BLaER1 (cell line): ENCODE data around the gene WDR44.

Experiments used
- H3K27ac ChIP-seq: shearing (Covaris generic); formaldehyde crosslinking; 2 replicates; pipeline ENCODE4 v1.8.1; 2022
- H3K27me3 ChIP-seq: shearing (Covaris generic); formaldehyde crosslinking; 2 replicates; pipeline ENCODE4 v1.8.1; 2022
- H3K36me3 ChIP-seq: shearing (Covaris generic); formaldehyde crosslinking; 2 replicates; pipeline ENCODE4 v1.8.1; 2022
- H3K4me1 ChIP-seq: shearing (Covaris generic); formaldehyde crosslinking; 2 replicates; pipeline ENCODE4 v1.8.1; 2022
- H3K4me2 ChIP-seq: shearing (Covaris generic); formaldehyde crosslinking; 2 replicates; pipeline ENCODE4 v1.8.1; 2022
- H3K4me3 ChIP-seq: shearing (Covaris generic); formaldehyde crosslinking; 2 replicates; pipeline ENCODE4 v1.8.1; 2022
- H3K9ac ChIP-seq: shearing (Covaris generic); formaldehyde crosslinking; 2 replicates; pipeline ENCODE4 v1.8.1; 2022
- H3K9me3 ChIP-seq: shearing (Covaris generic); formaldehyde crosslinking; 2 replicates; pipeline ENCODE4 v1.8.1; 2022
- H4K20me1 ChIP-seq: shearing (Covaris generic); formaldehyde crosslinking; 2 replicates; pipeline ENCODE4 v1.8.1; 2022
- Cebpa-rat ChIP-seq: shearing (Covaris generic); IDR thresholded peaks from 2 replicates; pipeline ENCODE4 v1.8.1; 2022

The WDR44 gene

DNA sequence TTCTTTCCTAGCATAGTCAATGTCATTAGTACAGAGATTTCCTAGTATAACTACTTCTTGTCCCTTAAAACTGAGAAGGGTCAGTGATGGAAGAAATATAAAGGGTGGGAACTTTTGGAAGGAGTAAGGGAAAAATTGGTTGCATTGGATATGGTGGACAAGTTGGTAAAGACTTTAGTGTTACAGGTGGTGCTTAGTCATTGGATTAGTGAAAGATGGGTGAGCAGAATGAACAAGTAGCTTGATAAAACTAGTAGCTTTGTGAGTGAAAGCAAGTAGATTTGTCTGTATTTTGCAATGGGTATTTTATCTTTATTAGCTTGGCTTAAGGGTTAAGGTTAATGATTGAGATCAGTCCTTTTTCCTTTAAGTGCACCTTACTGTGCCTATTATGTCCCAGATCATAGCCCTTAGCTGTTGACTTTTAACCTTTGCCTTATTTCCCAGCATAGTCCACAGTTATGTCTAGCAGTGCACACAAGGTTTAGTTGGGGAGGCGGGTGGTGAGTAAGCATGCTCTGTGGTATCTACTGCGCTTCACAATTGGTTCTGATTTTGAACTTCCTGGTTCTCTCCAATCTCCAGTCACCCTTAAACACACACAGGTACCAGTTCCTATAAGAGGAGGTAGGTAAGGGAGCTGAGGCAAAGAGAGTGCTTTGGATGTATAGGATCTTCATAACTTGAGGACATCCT is 9.5 kb downstream of the WDR44 start:
- no peaks in the 10 kb centered on the region for H3K9me3 ChIP-seq
- H3K4me1 ChIP-seq, result peaks cover 25% of the 10 kb centered on the region
- no peak overlapping the region for H3K4me2 ChIP-seq
- H3K9ac ChIP-seq, result no peak overlapping the region
- no peak overlapping the region for H3K27ac ChIP-seq
- H3K36me3 ChIP-seq, result no peaks in the 10 kb centered on the region
- no peaks in the 10 kb centered on the region for H4K20me1 ChIP-seq
- no peaks in the 10 kb centered on the region for H3K27me3 ChIP-seq
- H3K4me3 ChIP-seq, result no peak overlapping the region
- no peak for TF ChIP-seq Cebpa-rat

DNA sequence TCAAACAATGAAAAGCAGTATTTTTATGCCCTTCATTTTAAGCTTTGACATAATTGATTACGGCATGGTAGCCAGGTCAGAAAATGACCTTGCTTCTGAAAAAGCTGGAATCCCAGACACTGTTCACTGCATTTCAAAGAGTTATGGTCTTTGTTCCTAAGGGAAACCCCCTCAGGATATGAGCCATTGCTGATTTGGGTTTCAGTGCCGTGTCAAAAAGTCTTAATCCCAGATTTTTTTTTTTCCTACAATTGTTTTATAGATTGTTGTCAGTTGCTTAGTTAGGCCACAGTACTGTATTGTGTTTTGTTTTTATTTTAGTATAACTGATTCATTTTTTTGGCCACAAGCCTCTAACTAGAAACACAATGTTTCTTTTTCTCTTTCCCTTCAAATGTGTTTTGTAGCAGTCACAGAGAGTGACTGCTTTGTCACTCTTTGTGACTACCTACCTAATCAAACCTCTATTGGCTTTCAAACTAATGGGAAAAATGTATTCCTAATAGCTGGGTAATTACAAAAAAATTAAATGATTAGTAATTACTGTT is 10.3 kb downstream of the WDR44 start:
- no peak overlapping the region for H3K4me2 ChIP-seq
- TF ChIP-seq Cebpa-rat, result no peak
- H3K27me3 ChIP-seq, result no peaks in the 10 kb centered on the region
- H3K9me3 ChIP-seq, result no peaks in the 10 kb centered on the region
- H3K4me3 ChIP-seq, result no peak overlapping the region
- H3K27ac ChIP-seq, result no peak overlapping the region
- H4K20me1 ChIP-seq, result no peaks in the 10 kb centered on the region
- no peak overlapping the region for H3K9ac ChIP-seq
- peaks cover 23% of the 10 kb centered on the region for H3K4me1 ChIP-seq
- no peaks in the 10 kb centered on the region for H3K36me3 ChIP-seq

DNA sequence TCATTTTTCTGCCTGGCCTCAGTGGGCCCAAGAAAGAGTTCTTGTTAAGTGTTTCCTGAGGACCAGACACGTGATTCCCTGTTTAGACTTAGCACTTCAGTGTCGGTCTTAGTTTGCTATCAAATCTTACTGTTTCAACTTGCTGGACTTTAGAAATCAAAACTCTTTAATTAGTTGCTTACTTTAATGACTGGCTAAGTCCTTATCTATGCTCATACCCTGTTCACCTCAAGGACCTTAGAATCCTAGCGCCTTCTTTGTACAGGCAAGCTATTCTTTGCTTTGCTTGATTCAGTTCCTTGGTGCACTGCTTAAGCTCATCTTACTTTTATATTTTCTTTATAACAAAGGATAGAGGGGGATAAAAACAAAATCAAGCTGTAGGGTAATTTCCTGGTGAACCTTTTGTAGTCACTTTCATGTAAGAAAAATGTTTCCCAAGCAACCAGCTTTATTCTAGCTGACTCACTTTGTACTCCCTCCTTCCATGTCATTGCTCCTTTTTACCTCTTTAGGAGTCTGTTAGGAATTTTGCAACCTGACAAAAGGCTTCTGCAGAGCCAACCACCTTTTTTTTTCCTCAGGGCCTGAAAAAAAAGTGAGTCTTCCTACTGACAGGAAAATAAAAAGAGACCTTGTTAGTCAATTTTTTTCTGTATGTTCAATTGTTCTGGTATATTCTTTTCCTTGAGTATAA is 14.7 kb downstream of the WDR44 start:
- Histone ChIP-seq H3K4me1 (0 out of 2 replicates have a peak, but pooled peaks cover 7% of the 10 kb centered on the region), H3K4me2 (0 out of 2 replicates have a peak overlapping the region, but pooled peaks have one; percentile 6), H3K27ac (no peak overlapping the region), H3K9me3 (no peaks in the 10 kb centered on the region), H3K36me3 (no peaks in the 10 kb centered on the region), H3K4me3 (no peak overlapping the region), H4K20me1 (no peaks in the 10 kb centered on the region), H3K27me3 (no peaks in the 10 kb centered on the region), H3K9ac (no peak overlapping the region)
- no peak for TF ChIP-seq Cebpa-rat

DNA sequence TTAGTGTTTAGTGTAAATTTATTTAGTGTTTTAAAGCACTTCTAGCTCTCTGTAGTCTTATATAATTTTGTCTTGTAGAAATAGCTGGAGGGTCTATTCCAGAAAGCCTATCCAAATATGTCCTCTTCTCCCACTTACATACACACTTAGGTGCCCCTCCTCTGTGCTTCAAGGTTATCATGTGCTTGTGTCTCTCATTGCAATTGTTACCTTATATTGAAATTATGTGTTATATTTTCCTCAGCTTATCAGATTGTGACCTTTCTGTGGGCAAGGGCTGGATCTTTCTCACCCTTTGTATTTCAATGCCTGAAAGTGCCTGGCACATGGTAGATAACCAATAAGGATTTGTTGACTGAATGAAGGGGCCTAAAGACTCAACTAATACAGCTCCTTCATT is 18.4 kb downstream of the WDR44 start:
- Histone ChIP-seq H3K4me2 (no peak overlapping the region), H3K4me1 (0 out of 2 replicates have a peak, but pooled peaks cover 7% of the 10 kb centered on the region), H4K20me1 (no peaks in the 10 kb centered on the region), H3K27ac (no peak overlapping the region), H3K27me3 (no peaks in the 10 kb centered on the region), H3K9me3 (no peaks in the 10 kb centered on the region), H3K9ac (no peak overlapping the region), H3K36me3 (no peaks in the 10 kb centered on the region), H3K4me3 (no peak overlapping the region)
- no peak for TF ChIP-seq Cebpa-rat

DNA sequence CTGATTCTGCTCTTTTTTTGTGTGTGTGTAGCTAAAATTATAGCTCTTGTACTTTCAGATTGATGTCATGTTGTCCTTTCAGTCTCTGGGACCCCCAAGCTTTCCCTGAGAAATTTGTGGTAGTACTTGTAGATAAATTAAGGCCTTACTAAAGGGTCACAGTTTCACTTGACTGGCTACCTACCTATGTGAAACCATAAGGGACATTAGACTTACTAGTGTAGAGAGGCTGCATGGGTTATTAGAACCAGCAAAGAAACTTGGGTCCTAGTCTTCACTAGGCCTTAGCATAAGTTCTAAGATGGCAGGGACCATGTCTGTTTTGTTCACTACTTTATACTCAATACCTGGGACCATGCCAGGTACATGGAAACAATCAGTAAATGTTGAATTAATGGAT is 21.4 kb downstream of the WDR44 start:
- no peaks in the 10 kb centered on the region for H3K36me3 ChIP-seq
- H3K4me1 ChIP-seq, result no peaks in the 10 kb centered on the region
- H3K4me3 ChIP-seq, result no peak overlapping the region
- H4K20me1 ChIP-seq, result no peaks in the 10 kb centered on the region
- no peak overlapping the region for H3K4me2 ChIP-seq
- no peak for TF ChIP-seq Cebpa-rat
- H3K9me3 ChIP-seq, result no peaks in the 10 kb centered on the region
- no peaks in the 10 kb centered on the region for H3K27me3 ChIP-seq
- no peak overlapping the region for H3K27ac ChIP-seq
- no peak overlapping the region for H3K9ac ChIP-seq

DNA sequence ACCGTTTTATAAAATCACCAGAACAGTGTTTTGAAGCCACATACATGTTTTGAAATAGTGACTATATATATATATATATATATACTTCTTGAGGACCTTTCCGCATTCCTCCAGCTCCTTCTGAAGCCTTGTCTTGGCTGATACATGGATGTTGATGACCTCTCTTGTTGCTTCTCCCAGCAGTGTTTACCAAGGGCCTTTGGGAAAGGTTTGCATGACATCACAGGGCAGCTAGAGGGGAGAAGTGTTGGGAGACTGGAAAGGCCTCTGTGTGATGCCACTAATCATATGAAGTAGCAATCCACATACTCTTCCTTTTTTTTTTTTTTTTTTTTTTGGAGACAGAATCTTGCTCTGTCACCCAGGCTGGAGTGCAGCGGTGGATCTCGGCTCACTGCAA is 22.5 kb downstream of the WDR44 start:
- H3K9me3 ChIP-seq, result no peaks in the 10 kb centered on the region
- no peak overlapping the region for H3K27ac ChIP-seq
- H4K20me1 ChIP-seq, result no peaks in the 10 kb centered on the region
- no peak overlapping the region for H3K4me3 ChIP-seq
- no peaks in the 10 kb centered on the region for H3K4me1 ChIP-seq
- H3K36me3 ChIP-seq, result no peaks in the 10 kb centered on the region
- no peak for TF ChIP-seq Cebpa-rat
- no peak overlapping the region for H3K9ac ChIP-seq
- no peaks in the 10 kb centered on the region for H3K27me3 ChIP-seq
- no peak overlapping the region for H3K4me2 ChIP-seq

DNA sequence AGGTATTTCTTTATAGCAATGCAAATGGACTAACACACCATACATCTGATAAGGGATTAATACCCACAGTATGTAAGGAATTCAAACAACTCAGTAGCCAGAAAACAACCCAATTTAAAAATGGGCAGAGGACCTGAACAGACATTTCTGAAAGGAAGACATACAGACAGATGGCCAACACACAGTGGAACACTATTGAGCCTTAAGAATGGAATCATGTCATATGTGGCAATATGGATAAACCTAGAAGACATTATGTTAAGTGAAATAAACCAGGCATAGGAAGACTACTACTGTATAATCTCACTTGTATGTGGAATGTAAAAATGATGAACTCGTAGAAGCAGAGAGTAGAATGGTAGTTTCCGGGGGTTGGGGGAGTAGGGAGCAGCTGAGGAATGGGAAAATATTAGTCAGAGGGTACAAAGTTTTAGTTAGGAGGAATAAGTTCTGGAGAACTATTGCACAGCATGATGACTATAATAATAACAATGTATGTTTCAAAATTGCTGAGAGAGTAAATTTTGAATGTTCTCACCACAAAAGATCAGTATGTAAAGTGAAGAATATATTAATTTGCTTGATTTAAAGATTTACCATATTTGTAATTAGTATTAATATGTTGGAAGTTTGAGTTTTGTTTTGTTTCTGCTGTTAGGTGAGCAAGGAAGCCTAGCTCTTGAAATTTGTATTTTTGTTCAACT is 25.2 kb downstream of the WDR44 start:
- Histone ChIP-seq H3K9ac (no peak overlapping the region), H3K4me2 (no peak overlapping the region), H3K4me1 (no peaks in the 10 kb centered on the region), H3K4me3 (no peak overlapping the region), H3K27ac (no peak overlapping the region), H3K36me3 (no peaks in the 10 kb centered on the region), H3K27me3 (no peaks in the 10 kb centered on the region), H3K9me3 (no peaks in the 10 kb centered on the region), H4K20me1 (no peaks in the 10 kb centered on the region)
- TF ChIP-seq Cebpa-rat, result no peak

DNA sequence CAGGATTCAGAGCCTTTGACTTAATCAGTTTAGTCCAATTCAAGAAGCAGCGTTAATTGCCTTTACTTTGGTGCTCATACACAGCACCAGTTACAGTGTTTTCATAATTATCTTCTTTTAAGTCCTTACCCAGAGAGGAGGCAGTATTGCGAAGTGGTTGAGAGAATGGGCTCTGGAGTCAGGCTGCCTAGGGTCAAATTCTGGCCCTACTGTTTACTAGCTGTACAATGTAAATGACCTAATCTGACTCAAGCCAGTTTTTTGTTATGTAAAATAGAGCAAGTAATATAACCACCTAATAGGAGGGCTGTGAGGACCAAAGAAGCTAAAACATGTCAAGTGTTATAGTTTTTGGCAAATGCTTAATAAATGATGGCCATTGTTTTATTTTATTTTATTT is 27.6 kb downstream of the WDR44 start:
- H3K9me3 ChIP-seq, result no peaks in the 10 kb centered on the region
- no peak overlapping the region for H3K4me3 ChIP-seq
- no peaks in the 10 kb centered on the region for H4K20me1 ChIP-seq
- no peak overlapping the region for H3K4me2 ChIP-seq
- TF ChIP-seq Cebpa-rat, result no peak
- no peaks in the 10 kb centered on the region for H3K36me3 ChIP-seq
- H3K27me3 ChIP-seq, result no peaks in the 10 kb centered on the region
- H3K9ac ChIP-seq, result no peak overlapping the region
- no peaks in the 10 kb centered on the region for H3K4me1 ChIP-seq
- H3K27ac ChIP-seq, result no peak overlapping the region

DNA sequence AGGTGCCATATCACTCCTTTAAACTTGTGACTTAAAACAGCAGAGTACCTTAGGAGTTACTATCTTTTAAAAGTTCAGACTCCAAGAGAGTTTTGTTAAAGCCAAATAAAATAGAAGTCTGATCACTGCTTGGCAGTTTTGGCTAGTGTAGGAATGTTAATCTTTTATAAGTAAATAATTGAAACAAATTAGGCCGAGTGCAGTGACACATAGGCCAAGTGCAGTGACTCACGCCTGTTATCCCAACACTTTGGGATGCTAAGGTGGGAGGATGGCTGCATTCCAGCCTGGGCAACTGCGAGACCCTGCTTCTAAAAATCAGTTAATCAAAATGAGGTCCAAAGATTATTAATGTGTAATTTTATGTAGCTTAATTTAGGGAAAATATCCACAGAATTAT is 37.2 kb downstream of the WDR44 start:
- Histone ChIP-seq H3K4me3 (no peak overlapping the region), H3K36me3 (no peaks in the 10 kb centered on the region), H3K9me3 (no peaks in the 10 kb centered on the region), H3K4me2 (no peak overlapping the region), H4K20me1 (no peaks in the 10 kb centered on the region), H3K27me3 (no peaks in the 10 kb centered on the region), H3K9ac (no peak overlapping the region), H3K4me1 (no peaks in the 10 kb centered on the region), H3K27ac (no peak overlapping the region)
- no peak for TF ChIP-seq Cebpa-rat

DNA sequence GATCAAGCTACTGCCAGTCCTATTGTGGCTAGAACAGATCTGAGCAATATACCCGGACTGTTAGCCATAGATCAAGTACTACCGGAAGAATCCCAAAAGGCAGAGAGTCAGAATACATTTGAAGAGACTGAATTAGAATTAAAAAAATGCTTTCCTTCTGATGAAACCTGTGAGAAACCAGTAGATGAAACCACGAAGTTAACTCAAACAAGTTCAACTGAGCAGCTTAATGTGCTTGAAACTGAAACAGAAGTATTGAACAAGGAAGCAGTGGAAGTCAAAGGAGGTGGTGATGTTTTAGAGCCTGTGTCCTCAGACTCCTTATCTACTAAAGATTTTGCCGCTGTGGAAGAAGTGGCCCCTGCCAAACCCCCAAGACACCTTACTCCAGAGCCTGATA is 46.8 kb downstream of the WDR44 start:
- TF ChIP-seq Cebpa-rat, result no peak
- H3K4me3 ChIP-seq, result no peak overlapping the region
- no peaks in the 10 kb centered on the region for H3K27me3 ChIP-seq
- H3K36me3 ChIP-seq, result peaks cover 4% of the 10 kb centered on the region; the same call in 1 of the 2 replicates
- no peaks in the 10 kb centered on the region for H3K9me3 ChIP-seq
- no peaks in the 10 kb centered on the region for H3K4me1 ChIP-seq
- no peak overlapping the region for H3K27ac ChIP-seq
- H3K4me2 ChIP-seq, result no peak overlapping the region
- H3K9ac ChIP-seq, result no peak overlapping the region
- H4K20me1 ChIP-seq, result no peaks in the 10 kb centered on the region
